GM23338 (cell line): Measurements from ENCODE around the gene ATP10A.

Source experiments
- CTCF ChIP-seq, 2 experiments: fragments of 200-600 bp in 1 of 2; sonication (generic) in 1 of 2; conservative IDR thresholded peaks; 2 replicates each; pipeline versions ENCODE4 v1.5.1 to v1.6.1; 2016 to 2017; ENCODE audit warnings: antibody characterized with exemption in 2 of 2, low read depth in 2 of 2, mild to moderate bottlenecking in 2 of 2, moderate library complexity in 1 of 2
- EZH2 ChIP-seq: fragments of 200-600 bp; sonication (generic); IDR thresholded peaks from one replicate; pipeline ENCODE4 v1.8.0; 2017; ENCODE audit warnings: antibody characterized with exemption, mild to moderate bottlenecking, low read depth; ENCODE audit not compliant: unreplicated experiment
- EZH2phosphoT487 ChIP-seq: fragments of 200-600 bp; sonication (generic); IDR thresholded peaks from one replicate; pipeline ENCODE4 v1.8.1; 2018; ENCODE audit warnings: antibody characterized with exemption; ENCODE audit not compliant: unreplicated experiment
- JUNB ChIP-seq: IDR thresholded peaks from one replicate; pipeline ENCODE4 v1.6.1; 2016; ENCODE audit warnings: antibody characterized with exemption; ENCODE audit not compliant: unreplicated experiment
- POLR2AphosphoS5 ChIP-seq: IDR thresholded peaks from 2 replicates; pipeline ENCODE4 v1.6.1; 2016; ENCODE audit warnings: antibody characterized with exemption, low read depth
- REST ChIP-seq: IDR thresholded peaks from one replicate; pipeline ENCODE4 v1.6.1; 2018; ENCODE audit warnings: antibody characterized with exemption; ENCODE audit not compliant: unreplicated experiment
- STAT1 ChIP-seq: IDR thresholded peaks from one replicate; pipeline ENCODE4 v1.6.1; 2016; ENCODE audit warnings: antibody characterized with exemption; ENCODE audit not compliant: unreplicated experiment
- ZNF331 ChIP-seq: fragments of 250-450 bp; sonication (Bioruptor Pico); IDR thresholded peaks from 2 replicates; pipeline ENCODE4 v1.5.0; 2020; ENCODE audit warnings: low read depth, mild to moderate bottlenecking, moderate library complexity

GRCh38 chr15:25732191-25732590, 130.9 kb downstream of the ATP10A start:
- no peak for TF ChIP-seq JUNB
- no peak for TF ChIP-seq POLR2AphosphoS5
- TF ChIP-seq CTCF (conservative IDR thresholded peaks at IDR 0.05; ENCODE audit: low read depth in 2 of 2) = no peak
- no peak for TF ChIP-seq ZNF331 (CRISPR knock-in tag)
- TF ChIP-seq EZH2 = no peak
- no peak for TF ChIP-seq EZH2phosphoT487
- TF ChIP-seq REST = no peak
- no peak for TF ChIP-seq STAT1
